ENCODE data around the gene PGAM5. TPM values are rescaled to one million over a fixed set of nuclear protein-coding genes. Genes with fewer than 3 reads are reported as not detected.

Gene PGAM5
- polyA plus RNA-seq, 10 donors = 16.4 to 21.8 (median 18.0) TPM

GRCh38 chr12:132719141-132719953 lies 8.7 kb downstream of the PGAM5 start:
- DNase-seq = no peak

- DNase-seq = no peak
These were observed 9.3 kb downstream of the PGAM5 start for GRCh38 chr12:132719954-132720324.

- DNase-seq = no peak
These were observed 10.1 kb downstream of the PGAM5 start for GRCh38 chr12:132720606-132721345.

GRCh38 chr12:132723015-132723763 lies 12.5 kb downstream of the PGAM5 start:
- no peak for DNase-seq

- DNase-seq = no peak
These were observed 13.1 kb downstream of the PGAM5 start for GRCh38 chr12:132723764-132724140.

- DNase-seq = peak; percentile 18 to 62 (median 18)
These were observed 14.0 kb downstream of the PGAM5 start for GRCh38 chr12:132724506-132725241.

GRCh38 chr12:132726386-132726785 lies 15.7 kb downstream of the PGAM5 start:
- no peak for DNase-seq

- DNase-seq = no peak
These were observed 16.6 kb downstream of the PGAM5 start for GRCh38 chr12:132727091-132727794.

- DNase-seq = no peak
These were observed 17.9 kb downstream of the PGAM5 start for GRCh38 chr12:132728502-132728901.

GRCh38 chr12:132729541-132730320 lies 19.1 kb downstream of the PGAM5 start:
- DNase-seq = no peak

GRCh38 chr12:132730353-132730752 lies 19.7 kb downstream of the PGAM5 start:
- DNase-seq = no peak

- DNase-seq = no peak
These were observed 20.9 kb downstream of the PGAM5 start for GRCh38 chr12:132731574-132731973.

GRCh38 chr12:132734206-132734605 lies 23.6 kb downstream of the PGAM5 start:
- DNase-seq = no peak

- no peak for DNase-seq
These were observed 24.9 kb downstream of the PGAM5 start for GRCh38 chr12:132735496-132735895.

GRCh38 chr12:132736378-132736777 lies 25.7 kb downstream of the PGAM5 start:
- no peak for DNase-seq

- DNase-seq = no peak
These were observed 26.3 kb downstream of the PGAM5 start for GRCh38 chr12:132736913-132737312.

- DNase-seq = no peak
These were observed 29.1 kb downstream of the PGAM5 start for GRCh38 chr12:132739600-132740312.

GRCh38 chr12:132740313-132740646 lies 29.6 kb downstream of the PGAM5 start:
- no peak for DNase-seq

GRCh38 chr12:132740652-132741051 lies 30.0 kb downstream of the PGAM5 start:
- DNase-seq = no peak

- no peak for DNase-seq
These were observed 31.0 kb downstream of the PGAM5 start for GRCh38 chr12:132741620-132742019.

Data from muscle of back (tissue), 11 donors.